ENCODE measurements around the gene RBKS. TPM values are rescaled to one million over a fixed set of nuclear protein-coding genes. Genes with fewer than 3 reads are reported as not detected.

The RBKS gene
- total and polyA plus RNA-seq, 2 of the 8 experiments (the other 6 are each of a cell fraction or from before 2014, with no cell fraction given) = 1.1 to 1.5 TPM

- TF ChIP-seq GTF2F1 (IDR thresholded peaks at IDR 0.05; ENCODE audit: borderline replicate concordance, low read depth, low read length) (no peak), CBX5 (IDR thresholded peaks at IDR 0.05; ENCODE audit: low read depth, low read length) (no peak), SAP30 (IDR thresholded peaks at IDR 0.05; ENCODE audit: insufficient read depth, insufficient replicate concordance, low read length) (no peak), ZNF274 (IDR thresholded peaks at IDR 0.05; ENCODE audit: borderline replicate concordance, extremely low read depth, low read length) (no peak), USF2 (IDR thresholded peaks at IDR 0.05; ENCODE audit: low read length) (no peak), EGR1 (IDR thresholded peaks at IDR 0.05; ENCODE audit: borderline replicate concordance, low read depth, low read length) (no peak), TBP (IDR thresholded peaks at IDR 0.05; ENCODE audit: low read depth, low read length) (no peak)
Measured at GRCh38 chr2:27776097-27776496, 114.1 kb downstream of the RBKS start (continued).

All from H1 (cell line).